H9 (cell line): ENCODE measurements around the gene IRX5. TPM values are rescaled to one million over a fixed set of nuclear protein-coding genes. Genes with fewer than 3 reads are reported as not detected.

Source experiments
- DNase-seq: peaks from one replicate; pipeline ENCODE4 v3.0.0-alpha.2; 2017
- H2AFZ ChIP-seq: one replicate; pipeline ENCODE4 v1.6.1; 2013; ENCODE audit warnings: mild to moderate bottlenecking, low read length, control low read depth, moderate library complexity
- H2AK5ac ChIP-seq: 2 replicates; pipeline ENCODE4 v1.6.1; 2013; ENCODE audit warnings: low read length, control low read depth, mixed read lengths; ENCODE audit not compliant: insufficient read length
- H2BK120ac ChIP-seq: one replicate; pipeline ENCODE4 v1.6.1; 2013; ENCODE audit warnings: low read depth, mild to moderate bottlenecking, low read length, control low read depth, inconsistent platforms; ENCODE audit not compliant: poor library complexity, severe bottlenecking
- H2BK12ac ChIP-seq: 2 replicates; pipeline ENCODE4 v1.6.1; 2013; ENCODE audit warnings: low read length, control low read depth, mixed read lengths, low read depth; ENCODE audit not compliant: insufficient read length
- H2BK15ac ChIP-seq: 2 replicates; pipeline ENCODE4 v1.6.1; 2013; ENCODE audit warnings: low read depth, low read length, control low read depth
- H2BK20ac ChIP-seq: one replicate; pipeline ENCODE4 v1.6.1; 2013; ENCODE audit warnings: low read depth, mild to moderate bottlenecking, low read length, control low read depth, inconsistent platforms; ENCODE audit not compliant: poor library complexity, severe bottlenecking
- H2BK5ac ChIP-seq: 2 replicates; pipeline ENCODE4 v1.6.1; 2013; ENCODE audit warnings: low read length, control low read depth, mixed read lengths; ENCODE audit not compliant: insufficient read length
- H3K14ac ChIP-seq: 2 replicates; pipeline ENCODE4 v1.6.1; 2013; ENCODE audit warnings: low read length, control low read depth; ENCODE audit not compliant: insufficient read depth
- H3K18ac ChIP-seq: 2 replicates; pipeline ENCODE4 v1.6.1; 2013; ENCODE audit warnings: low read depth, mild to moderate bottlenecking, mixed read lengths, low read length, control low read depth; ENCODE audit not compliant: insufficient read length
- H3K23ac ChIP-seq: 2 replicates; pipeline ENCODE4 v1.6.1; 2013; ENCODE audit warnings: low read length, control low read depth, mixed read lengths, low read depth; ENCODE audit not compliant: insufficient read length
- H3K23me2 ChIP-seq: 2 replicates; pipeline ENCODE4 v1.6.1; 2013; ENCODE audit warnings: low read depth, mild to moderate bottlenecking, mixed read lengths, low read length, control low read depth; ENCODE audit not compliant: insufficient read length, poor library complexity, severe bottlenecking
- H3K27ac ChIP-seq: 2 replicates; pipeline ENCODE4 v1.5.1; 2013; ENCODE audit warnings: low read length, control low read depth, mixed read lengths, low read depth; ENCODE audit not compliant: insufficient read length
- H3K27me3 ChIP-seq: 2 replicates; pipeline ENCODE4 v1.6.1; 2013; ENCODE audit warnings: low read length, control low read depth, inconsistent platforms; ENCODE audit not compliant: insufficient read depth
- H3K4ac ChIP-seq: 2 replicates; pipeline ENCODE4 v1.6.1; 2013; ENCODE audit warnings: low read depth, mild to moderate bottlenecking, control low read depth, inconsistent platforms, low read length, moderate library complexity
- H3K4me1 ChIP-seq: 2 replicates; pipeline ENCODE4 v1.6.1; 2013; ENCODE audit warnings: low read length, control low read depth, inconsistent platforms; ENCODE audit not compliant: insufficient read depth
- H3K4me2 ChIP-seq: 2 replicates; pipeline ENCODE4 v1.6.1; 2013; ENCODE audit warnings: low read length, control low read depth, mixed read lengths; ENCODE audit not compliant: insufficient read length, insufficient read depth
- H3K56ac ChIP-seq: 2 replicates; pipeline ENCODE4 v1.6.1; 2013; ENCODE audit warnings: low read depth, mild to moderate bottlenecking, mixed read lengths, low read length, control low read depth; ENCODE audit not compliant: insufficient read length
- H3K79me1 ChIP-seq: 2 replicates; pipeline ENCODE4 v1.6.1; 2013; ENCODE audit warnings: low read depth, mild to moderate bottlenecking, moderate library complexity, low read length, control low read depth, inconsistent platforms; ENCODE audit not compliant: insufficient read depth, poor library complexity, severe bottlenecking
- H3K79me2 ChIP-seq: 2 replicates; pipeline ENCODE4 v1.6.1; 2013; ENCODE audit warnings: low read length, control low read depth, inconsistent platforms; ENCODE audit not compliant: insufficient read depth
- H3K9ac ChIP-seq: 2 replicates; pipeline ENCODE4 v1.6.1; 2013; ENCODE audit warnings: low read length, control low read depth, mixed read lengths; ENCODE audit not compliant: insufficient read length; ENCODE audit errors: extremely low read depth
- H3K9me3 ChIP-seq: one replicate; pipeline ENCODE4 v1.6.1; 2013; ENCODE audit warnings: low read depth, low read length, inconsistent platforms; ENCODE audit not compliant: control insufficient read depth
- H3T11ph ChIP-seq: one replicate; pipeline ENCODE4 v1.6.1; 2013; ENCODE audit warnings: mild to moderate bottlenecking, low read length, control low read depth, inconsistent platforms
- H4K20me1 ChIP-seq: one replicate; pipeline ENCODE4 v1.6.1; 2013; ENCODE audit not compliant: control insufficient read depth, insufficient read length, insufficient read depth
- H4K5ac ChIP-seq: 2 replicates; pipeline ENCODE4 v1.6.1; 2013; ENCODE audit warnings: low read depth, mild to moderate bottlenecking, mixed read lengths, low read length, control low read depth; ENCODE audit not compliant: insufficient read length
- H4K8ac ChIP-seq: replicated peaks from 2 replicates; pipeline ENCODE4 v1.6.1; 2013; ENCODE audit warnings: low read length, control low read depth, mixed read lengths, low read depth; ENCODE audit not compliant: insufficient read length
- H4K91ac ChIP-seq: 2 replicates; pipeline ENCODE4 v1.6.1; 2013; ENCODE audit warnings: low read depth, mild to moderate bottlenecking, moderate library complexity, mixed read lengths, low read length, control low read depth; ENCODE audit not compliant: insufficient read length
- H3K27ac Mint-ChIP-seq, 3 experiments: 2 replicates in 2 of 3; 3 replicates in 1 of 3; pipeline ENCODE4 v1.8.0; 2020 to 2021; ENCODE audit warnings: mixed read lengths in 3 of 3, mild to moderate bottlenecking in 1 of 3, moderate library complexity in 1 of 3
- H3K27me3 Mint-ChIP-seq: 2 replicates; pipeline ENCODE4 v1.8.0; 2021; ENCODE audit warnings: low read depth, mild to moderate bottlenecking, moderate library complexity, mixed read lengths
- H3K36me3 Mint-ChIP-seq, 3 experiments: 2 replicates in 2 of 3; 3 replicates in 1 of 3; pipeline ENCODE4 v1.8.0; 2020 to 2021; ENCODE audit warnings: low read depth in 3 of 3, mixed read lengths in 3 of 3; ENCODE audit not compliant: insufficient read depth in 1 of 3
- H3K4me1 Mint-ChIP-seq, 2 experiments: 2 replicates each; pipeline ENCODE4 v1.8.0; 2020; ENCODE audit warnings: mixed read lengths in 2 of 2
- H3K4me3 Mint-ChIP-seq, 2 experiments: 2 replicates in 1 of 2; 3 replicates in 1 of 2; pipeline ENCODE4 v1.8.0; 2020 to 2021; ENCODE audit warnings: mild to moderate bottlenecking in 2 of 2, mixed read lengths in 2 of 2, moderate library complexity in 1 of 2
- H3K9me3 Mint-ChIP-seq, 2 experiments: 2 replicates in 1 of 2; 3 replicates in 1 of 2; pipeline ENCODE4 v1.8.0; 2020; ENCODE audit warnings: mild to moderate bottlenecking in 2 of 2, mixed read lengths in 2 of 2, moderate library complexity in 1 of 2
- WGBS: extraction: QIAGEN DNeasy Blood & Tissue Kit; methylation state at CpG from one replicate; pipeline ENCODE4 v1.1.7; 2013; ENCODE audit warnings: missing lambda C conversion rate, low lambda C conversion rate, mixed read lengths; ENCODE audit not compliant: insufficient read length; ENCODE audit errors: extremely low coverage; 5-methylcytosine and 5-hydroxymethylcytosine counted together
- total RNA-seq: library from RNA; stranded (reverse); gene quantifications from 2 replicates; pipeline ENCODE4 v1.2.1, GENCODE V29; 2021
- TF ChIP-seq, protein P1 (sequence below): fragments of 200-600 bp; sonication (generic); conservative IDR thresholded peaks from 3 replicates; pipeline ENCODE4 v1.8.0; 2021; ENCODE audit warnings: antibody characterized with exemption, mild to moderate bottlenecking

IRX5 gene
- total RNA-seq, 1 experiment from 2014 or later = 0.59 TPM

- DNase-seq = no peak
- no peak overlapping the region for H3K14ac ChIP-seq
- no peak overlapping the region for H4K8ac ChIP-seq
- H2BK20ac ChIP-seq = no peak overlapping the region
- Mint-ChIP-seq H3K27ac (no peak overlapping the region; a peak in 1 of 7 replicates), H3K27me3 (peaks cover 98% of the 10 kb centered on the region), H3K36me3 (peaks cover 0 to 2% (median 0%) of the 10 kb centered on the region in 3 experiments; a peak in 2 of 7 replicates), H3K9me3 (peaks cover 0 to 3% of the 10 kb centered on the region in 2 experiments; a peak in 2 of 5 replicates), H3K4me3 (peak overlapping the region; percentile 57 to 80), H3K4me1 (peaks cover 42 to 44% of the 10 kb centered on the region in 2 experiments)
- no peak overlapping the region for H2BK120ac ChIP-seq
- peaks cover 38% of the 10 kb centered on the region for H3K23me2 ChIP-seq
- no peak overlapping the region for H2AFZ ChIP-seq
- no peak overlapping the region for H2BK15ac ChIP-seq
- H2AK5ac ChIP-seq = no peak overlapping the region
- no CpG with 5 or more reads among the region's 35 CpGs for WGBS
- no peaks in the 10 kb centered on the region for H4K20me1 ChIP-seq
- no peak overlapping the region for H3K18ac ChIP-seq
- H3K4ac ChIP-seq = no peak overlapping the region
- H2BK5ac ChIP-seq = no peak overlapping the region
- no peaks in the 10 kb centered on the region for H3K79me1 ChIP-seq
- H3K9me3 ChIP-seq = no peaks in the 10 kb centered on the region
- no peaks in the 10 kb centered on the region for H3K79me2 ChIP-seq
- peaks cover 78% of the 10 kb centered on the region for H3K27me3 ChIP-seq
- no peak overlapping the region for H3K27ac ChIP-seq
- H2BK12ac ChIP-seq = no peak overlapping the region
- TF ChIP-seq, protein P1, sequence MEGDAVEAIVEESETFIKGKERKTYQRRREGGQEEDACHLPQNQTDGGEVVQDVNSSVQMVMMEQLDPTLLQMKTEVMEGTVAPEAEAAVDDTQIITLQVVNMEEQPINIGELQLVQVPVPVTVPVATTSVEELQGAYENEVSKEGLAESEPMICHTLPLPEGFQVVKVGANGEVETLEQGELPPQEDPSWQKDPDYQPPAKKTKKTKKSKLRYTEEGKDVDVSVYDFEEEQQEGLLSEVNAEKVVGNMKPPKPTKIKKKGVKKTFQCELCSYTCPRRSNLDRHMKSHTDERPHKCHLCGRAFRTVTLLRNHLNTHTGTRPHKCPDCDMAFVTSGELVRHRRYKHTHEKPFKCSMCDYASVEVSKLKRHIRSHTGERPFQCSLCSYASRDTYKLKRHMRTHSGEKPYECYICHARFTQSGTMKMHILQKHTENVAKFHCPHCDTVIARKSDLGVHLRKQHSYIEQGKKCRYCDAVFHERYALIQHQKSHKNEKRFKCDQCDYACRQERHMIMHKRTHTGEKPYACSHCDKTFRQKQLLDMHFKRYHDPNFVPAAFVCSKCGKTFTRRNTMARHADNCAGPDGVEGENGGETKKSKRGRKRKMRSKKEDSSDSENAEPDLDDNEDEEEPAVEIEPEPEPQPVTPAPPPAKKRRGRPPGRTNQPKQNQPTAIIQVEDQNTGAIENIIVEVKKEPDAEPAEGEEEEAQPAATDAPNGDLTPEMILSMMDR = peak; percentile 44; the same call in 2 of the 3 replicates
- no peak overlapping the region for H4K91ac ChIP-seq
- no peak overlapping the region for H3K56ac ChIP-seq
- H3K4me1 ChIP-seq = no peaks in the 10 kb centered on the region
- no peak overlapping the region for H3K9ac ChIP-seq
- H3K4me2 ChIP-seq = peak overlapping the region; percentile 65
- H4K5ac ChIP-seq = no peak overlapping the region
- no peak overlapping the region for H3K23ac ChIP-seq
- no peak overlapping the region for H3T11ph ChIP-seq
Measured at GRCh38 chr16:54937671-54938211, 7.1 kb downstream of the IRX5 start.
